GM21529 (cell line): Measurements from ENCODE around the gene SLC36A1.

Experiments used
- ATAC-seq: cut with Tn5 transposase; IDR thresholded peaks from one replicate; pipeline ENCODE4 v1.9.1; 2021; ENCODE audit not compliant: unreplicated experiment

SLC36A1 gene

DNA sequence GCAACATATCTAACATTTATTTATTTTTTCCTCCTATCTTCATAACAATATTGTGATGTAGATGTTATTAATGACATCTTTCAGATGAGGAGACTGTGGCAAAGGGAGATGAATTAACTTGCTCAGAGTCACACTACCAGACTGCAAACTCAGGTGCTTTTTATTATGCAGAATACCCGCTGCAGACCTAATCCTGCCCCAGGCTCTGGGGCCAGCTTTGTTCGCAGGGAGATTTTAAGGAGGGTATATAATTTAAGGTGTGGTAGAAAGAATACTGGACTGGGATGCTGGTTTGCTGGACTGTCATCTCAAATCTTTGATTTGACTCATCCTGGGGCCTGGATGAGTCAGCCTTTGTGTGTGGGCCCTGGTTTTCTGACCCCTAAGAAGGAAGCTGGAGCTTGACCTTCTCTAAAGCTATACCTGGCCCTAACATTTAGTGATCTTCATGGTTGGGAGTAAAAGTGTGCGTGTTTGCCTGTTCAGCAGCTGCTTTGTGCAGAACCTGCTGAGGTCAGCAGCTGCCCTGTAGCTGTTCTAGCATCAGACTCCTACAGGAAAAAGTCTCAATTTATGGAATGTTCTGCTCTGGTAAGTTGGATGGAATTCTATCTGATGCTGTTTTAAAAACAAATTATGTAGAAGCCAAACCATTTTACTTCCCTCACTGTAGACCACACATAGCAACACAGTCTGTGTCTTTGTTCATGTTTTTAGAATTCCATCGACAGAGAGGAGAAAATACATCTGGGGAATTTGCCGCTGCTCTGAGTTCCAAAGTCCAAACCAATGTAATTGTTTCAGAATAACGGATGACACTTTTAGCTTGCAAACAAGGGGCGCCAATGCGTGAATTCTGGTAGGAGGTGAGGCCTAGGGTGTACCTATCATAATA, 4.5 kb downstream of the SLC36A1 start:
- ATAC-seq: peak; percentile 68

DNA sequence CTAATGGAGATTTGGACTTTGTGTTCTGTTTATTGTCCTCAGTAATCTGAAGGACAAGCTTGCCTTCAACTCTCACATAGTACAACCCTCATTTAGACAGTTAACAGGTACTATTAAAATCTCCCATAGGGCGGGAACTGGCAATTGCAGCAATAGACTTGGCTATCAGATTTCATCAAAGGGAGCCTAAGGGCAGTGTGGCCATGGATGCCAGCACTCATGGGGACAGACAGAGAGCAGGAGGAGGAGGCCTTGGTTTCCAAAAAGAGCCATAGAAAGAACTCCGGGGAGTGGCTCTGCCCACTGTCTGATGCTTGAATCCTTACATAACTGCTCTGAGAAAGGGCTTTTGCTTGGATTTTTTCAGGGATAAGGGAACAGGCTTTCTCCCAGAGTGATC, 6.8 kb downstream of the SLC36A1 start:
- ATAC-seq: no peak

DNA sequence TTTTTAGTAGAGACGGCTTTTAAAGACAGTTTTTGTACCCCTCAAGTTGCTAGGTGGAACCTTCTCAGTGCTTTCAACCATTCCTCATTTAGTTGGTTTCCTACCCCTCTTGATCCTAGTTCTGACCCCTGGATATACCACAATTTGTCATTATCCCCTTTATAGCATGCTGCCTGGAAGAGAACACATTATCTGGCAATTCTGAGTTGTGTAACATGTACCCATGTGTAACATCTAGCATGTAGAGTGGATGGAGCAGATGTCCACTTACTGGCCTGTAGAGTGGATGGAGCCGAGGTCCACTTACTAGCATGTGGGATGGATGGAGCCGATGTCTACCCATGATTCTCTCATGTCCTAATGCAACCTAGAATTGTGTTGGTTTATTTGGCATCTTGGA, 7.5 kb downstream of the SLC36A1 start:
- no peak for ATAC-seq

DNA sequence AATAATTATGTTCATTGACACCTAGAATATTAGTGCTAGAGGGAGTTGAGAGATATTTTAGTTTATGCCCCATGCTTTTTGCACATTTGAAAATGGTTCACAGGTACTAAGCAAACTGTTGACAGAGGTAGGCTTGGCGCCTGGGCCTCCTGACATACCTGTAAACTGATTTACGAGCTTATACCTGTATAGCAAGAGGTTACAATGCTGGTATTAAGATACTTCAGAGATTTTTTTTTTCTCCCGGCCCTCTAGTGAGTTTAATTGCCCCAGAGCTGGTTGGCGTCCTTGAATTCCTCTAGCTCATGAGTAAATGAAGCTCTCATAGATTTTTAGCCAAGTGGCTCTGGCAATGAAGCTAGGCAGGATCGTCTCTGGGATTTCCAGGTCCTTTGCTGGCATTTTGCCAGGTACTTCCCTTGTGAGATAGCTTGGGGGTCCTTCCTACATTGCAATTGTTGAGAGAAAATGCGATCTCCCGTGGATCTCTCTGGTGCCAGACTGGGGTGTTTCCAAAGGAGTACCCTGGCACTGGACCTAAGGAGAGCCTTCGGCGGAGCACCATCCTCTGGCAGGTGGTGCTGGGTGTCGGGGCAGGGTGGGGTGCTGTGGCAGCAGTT, 9.0 kb downstream of the SLC36A1 start:
- ATAC-seq: no peak

DNA sequence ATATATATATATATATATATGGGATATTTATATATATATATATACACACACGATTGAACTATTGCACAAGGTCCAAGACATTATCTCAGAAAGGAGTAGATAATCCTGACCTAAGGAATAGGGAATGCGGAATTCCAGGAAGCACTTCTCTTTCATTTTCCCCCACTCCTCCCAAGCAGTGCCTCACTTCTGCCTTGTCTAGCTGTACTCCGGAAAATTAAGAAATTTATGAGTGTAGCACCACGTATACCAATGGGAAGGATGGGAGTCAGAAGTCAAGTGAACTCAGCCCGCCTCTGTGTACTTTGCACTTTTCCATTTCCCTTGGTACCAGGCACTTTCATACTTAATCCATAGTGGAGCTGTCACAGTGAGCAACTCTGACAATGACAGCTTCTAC, 10.9 kb downstream of the SLC36A1 start:
- ATAC-seq: no peak

DNA sequence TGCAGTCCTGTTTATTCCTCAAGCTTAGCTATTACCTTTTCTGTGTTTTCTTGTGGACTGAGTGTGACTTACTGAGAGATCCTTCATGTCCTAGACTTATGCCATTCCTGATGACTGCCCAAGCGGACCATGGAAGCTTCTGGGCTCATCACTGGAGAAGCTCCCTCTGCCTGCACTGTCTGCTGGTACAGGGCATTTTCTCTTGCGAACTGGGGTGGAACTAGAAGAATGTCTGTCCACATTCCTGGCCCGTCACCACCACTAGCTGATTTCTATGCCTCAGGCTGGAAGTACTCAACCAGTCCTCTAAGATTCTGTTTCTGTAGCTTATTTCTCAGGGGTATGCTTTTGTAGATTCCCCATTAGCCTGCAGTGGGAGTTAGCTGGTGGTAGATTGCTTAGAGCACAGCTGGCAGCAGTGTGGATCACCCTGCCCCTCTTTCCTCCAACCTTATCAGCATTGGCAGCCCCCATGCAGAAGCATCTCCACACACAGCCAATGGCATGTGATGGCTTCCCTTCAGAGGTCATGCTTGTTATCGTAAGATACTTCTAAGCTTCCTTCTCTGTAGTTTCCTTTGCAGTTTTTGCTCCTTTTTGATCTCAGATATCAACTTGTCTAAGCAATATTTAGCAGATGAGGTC, 12.4 kb downstream of the SLC36A1 start:
- ATAC-seq: no peak

DNA sequence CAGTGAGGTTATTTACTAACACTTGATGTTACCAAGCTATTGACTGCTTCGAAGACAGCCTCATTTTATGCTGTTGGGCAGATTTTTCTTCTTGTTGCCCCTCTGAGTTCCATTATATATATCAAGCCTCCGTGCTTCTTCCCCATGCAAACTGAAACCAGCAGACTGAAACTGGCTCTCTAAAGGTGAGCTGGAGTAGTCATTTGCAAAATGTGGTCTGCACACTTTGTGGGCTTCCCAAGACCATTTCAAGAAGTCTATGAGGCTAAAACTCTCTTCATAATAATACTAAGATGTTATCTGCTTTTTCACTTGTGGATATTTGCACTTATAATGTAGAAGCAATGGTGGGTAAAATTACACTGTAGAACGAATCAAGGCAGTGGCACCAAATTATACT, 13.9 kb downstream of the SLC36A1 start:
- peak; percentile 99 for ATAC-seq

DNA sequence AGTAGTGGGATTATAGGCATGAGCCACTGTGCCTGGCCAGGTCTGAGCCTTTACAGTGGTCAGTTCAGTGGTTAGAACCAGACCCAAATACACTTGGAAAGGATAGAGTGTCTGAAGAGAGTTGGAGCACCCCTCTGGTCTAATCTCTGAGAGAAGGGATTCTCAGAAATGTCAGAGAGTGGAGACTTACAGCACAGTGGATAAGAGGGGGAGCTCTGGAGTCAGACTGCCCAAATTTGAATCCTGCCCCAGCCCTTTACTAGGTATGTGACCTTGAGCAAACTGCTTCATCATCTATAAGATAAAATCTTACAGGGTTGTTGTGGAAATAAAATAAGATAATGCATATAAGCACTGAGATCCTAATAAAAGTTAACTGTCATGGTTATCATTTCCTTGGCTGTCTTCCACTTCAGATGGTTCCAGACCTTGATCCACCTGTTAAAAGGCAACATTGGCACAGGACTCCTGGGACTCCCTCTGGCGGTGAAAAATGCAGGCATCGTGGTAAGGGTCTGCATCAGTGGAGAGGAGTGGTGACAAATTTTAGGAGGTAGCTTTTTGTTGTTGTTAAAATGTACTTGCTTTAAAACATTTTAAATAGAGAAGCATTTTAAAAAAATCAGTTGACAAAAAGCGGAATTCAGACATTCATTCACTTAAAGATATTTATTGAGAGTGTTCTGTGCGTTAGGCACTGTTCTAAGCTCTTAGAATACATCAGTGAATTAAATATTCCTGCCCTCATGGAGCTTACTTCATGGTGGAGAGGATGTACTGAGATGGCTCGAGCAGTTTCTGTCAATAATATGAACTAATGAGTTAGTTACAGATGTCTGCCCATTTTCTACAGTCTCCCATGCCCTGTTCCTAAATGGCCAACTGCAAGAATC, 16.0 kb downstream of the SLC36A1 start:
- ATAC-seq: no peak

DNA sequence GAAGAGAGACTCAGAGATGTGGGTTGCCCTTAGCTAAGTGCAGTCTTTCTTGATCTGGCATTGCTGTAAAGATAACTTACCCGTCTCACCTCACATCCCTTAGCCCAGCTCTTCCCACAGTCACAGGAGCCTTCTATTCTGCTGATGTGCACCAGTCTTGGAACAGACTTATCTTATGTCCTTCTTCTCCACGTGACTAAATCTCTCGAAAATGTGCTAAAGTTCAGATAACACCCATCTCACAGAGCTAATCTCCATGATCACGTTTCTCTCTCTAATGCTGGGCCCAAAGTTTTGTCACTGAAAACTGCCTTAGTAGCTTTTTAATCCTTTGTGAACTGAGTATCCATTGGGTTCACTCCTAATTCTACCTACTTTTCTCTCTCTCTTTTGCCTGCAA, 16.7 kb downstream of the SLC36A1 start:
- no peak for ATAC-seq

DNA sequence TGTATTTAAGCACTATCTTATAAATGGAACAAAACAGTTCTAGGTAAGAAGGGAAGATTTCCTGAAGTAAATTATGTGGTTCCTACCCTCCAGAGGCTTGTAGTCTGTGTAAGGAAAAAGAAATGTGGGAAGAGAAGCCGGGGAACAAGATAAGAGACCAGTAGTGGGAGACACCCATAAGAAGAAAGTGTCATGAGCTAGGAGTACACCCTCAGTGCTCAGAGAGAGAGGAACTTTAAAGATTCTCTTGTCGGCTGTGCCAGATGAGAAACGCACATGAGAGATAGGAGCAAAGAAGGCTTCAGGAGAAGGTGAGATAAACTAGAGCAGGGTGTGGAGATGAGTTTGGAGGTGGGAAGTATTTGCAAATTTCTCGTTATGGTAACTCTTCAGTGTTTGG, 18.1 kb downstream of the SLC36A1 start:
- ATAC-seq: no peak

DNA sequence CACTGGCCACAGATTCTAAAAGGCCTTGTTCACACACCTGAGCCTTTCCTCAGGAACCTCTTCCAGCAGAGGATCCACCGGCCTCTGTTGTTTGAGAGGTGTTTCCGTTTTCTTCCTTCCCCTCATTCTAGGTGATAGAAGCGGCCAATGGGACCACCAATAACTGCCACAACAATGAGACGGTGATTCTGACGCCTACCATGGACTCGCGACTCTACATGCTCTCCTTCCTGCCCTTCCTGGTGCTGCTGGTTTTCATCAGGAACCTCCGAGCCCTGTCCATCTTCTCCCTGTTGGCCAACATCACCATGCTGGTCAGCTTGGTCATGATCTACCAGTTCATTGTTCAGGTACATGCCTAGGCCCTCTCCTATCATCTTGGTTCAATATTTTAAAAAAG, 20.2 kb downstream of the SLC36A1 start:
- ATAC-seq: no peak

DNA sequence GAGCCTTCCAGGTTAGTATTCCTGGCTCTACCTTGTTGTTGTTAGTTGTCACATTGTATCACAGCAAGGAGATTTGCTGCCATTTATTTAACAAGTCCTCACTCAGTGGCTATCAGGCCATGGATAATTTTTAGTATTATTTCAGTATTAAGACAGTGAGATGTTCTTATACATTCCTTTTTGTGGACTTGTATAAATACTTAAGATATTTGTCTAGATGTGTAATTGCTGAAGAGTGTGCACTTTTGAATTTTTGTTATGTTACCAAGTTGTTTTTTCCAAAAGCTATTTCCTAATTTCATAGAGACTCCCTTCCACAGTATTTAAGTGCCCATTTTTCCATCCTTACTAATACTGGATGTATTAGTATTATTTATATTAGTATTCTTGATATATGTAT, 22.0 kb downstream of the SLC36A1 start:
- no peak for ATAC-seq

DNA sequence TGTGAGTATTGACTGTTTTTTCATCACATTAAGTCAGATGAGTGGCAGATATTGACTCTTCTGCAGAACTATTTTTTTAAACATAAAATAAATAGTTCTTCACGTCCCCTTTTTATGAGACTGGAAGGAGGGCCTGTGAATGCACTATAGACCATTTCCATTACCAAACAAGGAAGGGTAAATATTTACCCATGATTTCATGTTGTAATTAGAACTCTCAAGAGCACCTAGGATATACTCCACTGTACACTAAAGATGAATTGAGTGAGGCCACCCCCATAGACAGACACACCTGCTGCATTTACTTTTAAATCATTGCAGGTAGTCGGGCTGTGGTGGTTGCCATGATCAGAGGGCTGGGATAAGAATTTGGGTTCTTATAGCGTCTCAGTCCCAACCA, 22.6 kb downstream of the SLC36A1 start:
- ATAC-seq: no peak

DNA sequence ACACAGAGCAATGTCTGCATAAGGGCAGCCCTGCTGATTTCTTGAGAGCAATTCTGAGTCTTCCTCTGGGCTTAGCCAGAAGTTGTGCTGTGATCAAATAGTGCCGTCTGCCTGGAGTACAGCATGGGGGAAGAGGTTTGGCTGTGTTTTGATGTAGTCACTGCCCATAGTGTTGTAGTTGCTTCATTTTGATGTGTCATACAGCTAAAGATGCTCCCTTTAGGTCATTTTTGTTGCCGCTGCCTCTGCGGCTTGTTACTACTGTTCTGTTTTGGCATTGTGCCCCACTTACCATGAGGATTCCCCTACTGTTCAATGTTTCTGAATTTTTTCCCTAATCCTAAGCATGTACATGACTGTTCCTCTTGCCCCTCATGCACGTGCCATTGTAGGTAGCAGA, 23.0 kb downstream of the SLC36A1 start:
- ATAC-seq: no peak

DNA sequence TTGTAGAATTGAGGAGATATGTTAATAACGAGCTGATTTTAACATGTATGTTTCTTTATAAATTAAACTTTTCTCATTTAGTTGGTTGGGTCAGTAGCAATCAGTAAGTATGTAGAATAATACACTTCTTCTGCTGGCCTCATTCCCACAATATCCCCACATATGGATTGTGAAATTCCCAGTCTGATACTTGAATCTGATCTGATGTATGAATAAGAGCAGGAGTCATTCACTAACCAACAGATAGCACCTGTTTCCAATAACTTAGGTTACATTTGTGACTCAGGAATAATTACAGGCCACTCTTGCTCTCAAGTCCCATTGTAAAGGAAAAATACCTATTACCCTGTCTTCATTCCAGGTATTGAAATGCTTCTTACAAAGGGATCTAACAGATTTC, 23.9 kb downstream of the SLC36A1 start:
- ATAC-seq: no peak

DNA sequence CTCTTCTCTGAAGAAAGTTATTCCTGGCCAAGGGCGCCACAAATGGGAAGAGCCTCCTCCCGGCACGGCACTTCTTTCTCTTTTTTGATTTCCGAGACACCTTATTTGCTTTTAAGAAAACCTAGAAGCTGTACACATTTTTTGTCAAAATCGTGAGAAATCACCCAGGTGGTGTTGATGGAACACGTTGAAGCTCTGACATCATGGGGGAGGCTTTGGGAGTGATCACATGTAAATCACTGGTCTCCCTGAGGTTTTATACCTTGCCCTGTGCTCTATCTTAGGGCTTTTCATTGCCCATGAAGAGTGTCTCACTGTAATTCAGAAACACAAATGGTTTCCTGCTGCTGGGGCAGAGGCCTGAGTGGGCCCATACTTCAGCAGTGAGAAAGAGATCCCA, 27.4 kb downstream of the SLC36A1 start:
- no peak for ATAC-seq

DNA sequence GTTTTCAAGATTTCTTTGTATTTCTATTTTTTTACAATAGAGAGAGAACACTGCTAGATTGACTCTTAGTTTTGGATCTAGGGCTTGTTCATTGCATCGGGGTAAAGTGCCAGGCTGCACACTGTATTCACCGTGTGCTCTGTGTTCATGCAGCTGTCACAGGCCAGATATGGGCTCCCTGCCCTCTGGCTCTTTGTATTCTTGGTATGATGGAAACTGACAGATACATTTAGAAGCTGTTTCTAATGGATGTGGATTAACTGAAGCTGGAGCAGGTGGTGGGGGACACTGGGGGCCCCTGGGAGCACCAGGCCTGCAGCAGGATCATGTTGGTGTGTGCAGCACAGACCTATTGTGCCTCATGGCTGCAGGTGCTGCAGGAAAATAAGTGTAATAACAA, 28.0 kb downstream of the SLC36A1 start:
- ATAC-seq: no peak

DNA sequence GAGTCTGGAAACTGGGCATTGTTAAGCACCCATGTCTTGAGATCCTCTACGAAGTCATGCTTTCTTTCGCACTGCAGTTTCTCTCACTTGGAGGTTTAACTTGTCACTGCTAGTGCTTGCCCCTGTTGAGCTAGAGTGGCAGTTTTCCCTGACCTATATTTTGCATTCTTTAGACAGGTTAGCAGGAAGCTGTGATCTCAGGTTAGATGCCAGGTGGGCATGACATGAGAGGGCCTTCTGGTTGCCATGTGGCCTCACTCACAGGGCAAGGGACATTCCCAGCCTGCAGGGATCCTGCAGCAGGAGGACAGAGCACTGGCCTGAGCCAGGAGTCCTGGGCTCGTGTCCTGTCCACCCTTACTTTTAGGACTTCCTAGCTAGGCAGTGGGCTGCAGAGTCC, 28.6 kb downstream of the SLC36A1 start:
- ATAC-seq: no peak

DNA sequence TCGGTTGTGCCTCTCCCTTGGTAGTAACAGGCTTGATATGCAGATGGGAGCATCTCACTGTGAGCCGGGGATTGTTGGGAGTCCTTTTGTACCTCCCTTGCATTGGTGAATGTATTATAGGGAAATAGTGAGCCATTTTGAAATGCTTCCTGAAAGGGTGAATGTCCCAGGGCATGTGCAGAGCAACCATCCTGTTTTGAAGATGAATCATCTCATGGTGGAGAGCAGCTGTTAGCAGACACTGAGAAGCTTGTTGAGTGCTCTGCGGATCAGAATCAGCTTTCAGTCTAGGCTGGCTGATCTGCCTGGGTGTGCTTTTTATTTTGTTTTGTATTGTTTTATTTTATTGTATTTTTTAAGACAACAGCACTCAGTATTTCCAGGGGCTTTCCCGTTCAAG, 29.7 kb downstream of the SLC36A1 start:
- no peak for ATAC-seq

DNA sequence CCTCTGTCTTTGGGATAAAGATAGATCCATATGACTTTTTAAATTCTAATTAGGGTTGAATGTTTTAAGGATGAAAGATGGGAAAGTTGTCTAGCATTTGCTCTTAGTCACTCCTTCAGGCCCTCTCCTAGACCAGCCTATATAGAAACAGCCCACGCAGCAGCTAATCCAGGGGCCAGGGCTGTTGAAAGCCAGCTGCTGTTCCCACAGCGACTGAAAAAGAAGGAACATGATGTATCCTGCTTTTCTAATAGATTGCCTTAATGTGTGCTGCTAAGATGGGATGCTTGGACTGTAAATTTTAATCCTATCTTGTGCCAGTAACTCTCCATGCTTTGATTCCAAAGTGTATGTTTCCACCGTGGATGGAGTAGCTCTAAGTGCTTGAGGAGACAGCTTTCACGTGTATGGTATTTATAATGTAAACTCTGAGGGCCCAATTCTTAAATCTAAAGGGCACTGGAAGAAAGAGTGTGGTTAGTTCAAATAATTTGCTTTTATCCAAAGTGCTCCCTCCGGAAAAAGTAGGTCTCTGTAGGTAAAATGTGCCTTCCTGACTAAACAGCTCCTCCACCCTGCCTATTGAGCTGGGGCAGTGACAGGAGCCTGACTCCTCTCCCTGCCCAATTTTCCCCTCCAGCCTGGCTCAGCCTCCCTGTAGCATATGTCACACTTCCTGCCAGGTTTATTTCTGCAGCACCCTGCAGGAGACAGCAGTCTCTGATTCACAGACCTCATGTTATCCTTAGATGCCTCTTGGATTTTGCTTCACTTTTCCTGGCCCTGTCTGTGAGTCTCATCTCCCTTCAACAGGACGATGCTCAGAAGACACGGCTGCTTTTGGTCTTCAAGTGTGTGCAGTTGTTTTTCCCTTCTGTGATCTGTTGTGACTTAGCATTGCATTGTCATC, 33.2 kb downstream of the SLC36A1 start:
- ATAC-seq: no peak
